HepG2 (cell line): Measurements from ENCODE around the gene C2orf92. TPM values are rescaled to one million over a fixed set of nuclear protein-coding genes. Genes with fewer than 3 reads are reported as not detected.

Experiments used
- ATAC-seq: fragments of 200-7000 bp; cut with Tn5 transposase; 3 replicates; pipeline ENCODE4 v1.9.1; 2020; ENCODE audit warnings: mild to moderate bottlenecking, moderate library complexity
- BruUV-seq: library from RNA; stranded (reverse); fragments of 400-500 nt; replicated peaks from 2 replicates; lab custom pipeline; 2021; lab: Mats Ljungman, UMichigan
- CTCF ChIA-PET: fragments of 300-600 bp; formaldehyde crosslinking; extraction: SDS; loops from one replicate; lab custom pipeline; 2021; ENCODE audit warnings: low total read pairs, inconsistent platforms, low intra/inter-chr PET ratio; lab: Yijun Ruan, JAX
- POLR2A ChIA-PET: fragments of 350-600 bp; sonication (Branson Sonifier 250); formaldehyde crosslinking; loops from one replicate; lab custom pipeline; 2020; ENCODE audit warnings: antibody characterized with exemption, inconsistent platforms; lab: Yijun Ruan, JAX
- DNase-seq: peaks from one replicate; pipeline ENCODE4 v3.0.0-alpha.2; 2015; ENCODE audit warnings: low spot score
- FAIRE-seq: peaks from 3 replicates; lab custom pipeline; 2011; peaks lifted over from hg19 to GRCh38; lab: Jason Lieb, UNC
- H2AFZ ChIP-seq: one replicate; pipeline ENCODE4 v1.6.1; 2011; ENCODE audit warnings: low read length, inconsistent platforms
- H3K27ac ChIP-seq: fragments of 300-600 bp; 3 replicates; pipeline ENCODE4 v1.8.0; 2011; ENCODE audit warnings: mixed run types, mild to moderate bottlenecking, mixed read lengths, low read length, inconsistent platforms; ENCODE audit not compliant: insufficient read depth; ENCODE audit errors: extremely low read length
- H3K27me3 ChIP-seq, 2 experiments: fragments of 200-600 bp in 1 of 2; 2 replicates in 1 of 2; 3 replicates in 1 of 2; pipeline versions ENCODE4 v1.6.0 to v1.8.0; 2011; ENCODE audit warnings: low read length in 2 of 2, mild to moderate bottlenecking in 2 of 2, moderate library complexity in 2 of 2, inconsistent platforms in 1 of 2; ENCODE audit not compliant: insufficient read depth in 2 of 2, control insufficient read depth in 1 of 2
- H3K36me3 ChIP-seq, 2 experiments: fragments of 200-600 bp in 1 of 2; replicated peaks in 1 of 2; 2 replicates in 1 of 2; 3 replicates in 1 of 2; pipeline versions ENCODE4 v1.5.1 to v1.8.0; 2011; ENCODE audit warnings: low read length in 2 of 2, inconsistent platforms in 1 of 2; ENCODE audit not compliant: insufficient read depth in 2 of 2, control insufficient read depth in 1 of 2
- H3K4me1 ChIP-seq: 2 replicates; pipeline ENCODE4 v1.5.1; 2012; ENCODE audit warnings: low read length, inconsistent platforms; ENCODE audit not compliant: insufficient read depth
- H3K4me2 ChIP-seq: 2 replicates; pipeline ENCODE4 v1.6.0; 2011; ENCODE audit warnings: low read depth, low read length, inconsistent platforms
- H3K4me3 ChIP-seq, 3 experiments: fragments of 200-600 bp in 1 of 3; sonication (generic), shearing (Covaris generic) in 1 of 3; replicated peaks in 1 of 3; 2 replicates each; pipeline ENCODE4 v1.5.1; 2011 to 2016; ENCODE audit warnings: low read length in 3 of 3, inconsistent platforms in 2 of 3, low read depth in 2 of 3, mild to moderate bottlenecking in 2 of 3, control low read depth in 1 of 3, mixed read lengths in 1 of 3; ENCODE audit not compliant: insufficient read depth in 1 of 3
- H3K79me2 ChIP-seq: one replicate; pipeline ENCODE4 v1.6.1; 2011; ENCODE audit warnings: low read length, inconsistent platforms; ENCODE audit not compliant: insufficient read depth
- H3K9ac ChIP-seq: 2 replicates; pipeline ENCODE4 v1.6.0; 2011; ENCODE audit warnings: mild to moderate bottlenecking, low read depth, low read length, inconsistent platforms; ENCODE audit not compliant: insufficient read depth
- H3K9me3 ChIP-seq: 2 replicates; pipeline ENCODE4 v1.5.1; 2012; ENCODE audit warnings: mild to moderate bottlenecking, low read length
- H4K20me1 ChIP-seq: 2 replicates; pipeline ENCODE4 v1.6.0; 2011; ENCODE audit warnings: inconsistent platforms, mild to moderate bottlenecking, low read length, moderate library complexity; ENCODE audit not compliant: insufficient read depth
- ATF2 ChIP-seq: sonication (generic); formaldehyde crosslinking; IDR thresholded peaks from 2 replicates; pipeline ENCODE4 v1.4.0; 2020; ENCODE audit warnings: missing genetic modification reagents
- HES4 ChIP-seq: sonication (generic); formaldehyde crosslinking; IDR thresholded peaks from 2 replicates; pipeline ENCODE4 v1.9.0; 2021; ENCODE audit warnings: mild to moderate bottlenecking, missing genetic modification reagents, borderline replicate concordance
- KLF12 ChIP-seq: sonication (generic); formaldehyde crosslinking; IDR thresholded peaks from 2 replicates; pipeline ENCODE4 v1.4.0; 2020; ENCODE audit warnings: missing genetic modification reagents, borderline replicate concordance
- NFIB ChIP-seq: sonication (generic); formaldehyde crosslinking; IDR thresholded peaks from 2 replicates; pipeline ENCODE4 v1.9.0; 2021; ENCODE audit warnings: missing genetic modification reagents, mild to moderate bottlenecking, borderline replicate concordance
- PAF1 ChIP-seq: IDR thresholded peaks from 2 replicates; pipeline ENCODE4 v1.6.1; 2016; ENCODE audit warnings: missing genetic modification reagents, missing compliant biosample characterization
- POLR2A ChIP-seq, 2 experiments: IDR thresholded peaks; 2 replicates each; pipeline ENCODE4 v1.6.1; 2011; ENCODE audit warnings: low read depth in 2 of 2, low read length in 2 of 2, mild to moderate bottlenecking in 1 of 2, moderate library complexity in 1 of 2; ENCODE audit not compliant: insufficient read depth in 1 of 2
- POLR2G ChIP-seq: fragments of 200-400 bp; formaldehyde crosslinking; IDR thresholded peaks from 2 replicates; pipeline ENCODE4 v1.6.1; 2018; ENCODE audit warnings: mild to moderate bottlenecking, low read depth, low read length, moderate library complexity
- PRMT3 ChIP-seq: sonication (generic); formaldehyde crosslinking; IDR thresholded peaks from 2 replicates; pipeline ENCODE4 v1.8.1; 2022; ENCODE audit warnings: low read depth, mild to moderate bottlenecking, moderate library complexity, missing genetic modification reagents, borderline replicate concordance
- RBFOX2 ChIP-seq: fragments of 200-400 bp; formaldehyde crosslinking; IDR thresholded peaks from 2 replicates; pipeline ENCODE4 v1.6.1; 2017; ENCODE audit warnings: low read depth, mild to moderate bottlenecking, low read length
- SALL1 ChIP-seq: sonication (generic); formaldehyde crosslinking; IDR thresholded peaks from 2 replicates; pipeline ENCODE4 v1.8.0; 2022; ENCODE audit warnings: mild to moderate bottlenecking, missing genetic modification reagents
- SOX13 ChIP-seq, 3 experiments: fragments of 450-650 bp in 1 of 3; sonication (generic) in 1 of 3; formaldehyde crosslinking in 1 of 3; IDR thresholded peaks in 2 of 3; conservative IDR thresholded peaks in 1 of 3; 2 replicates each; pipeline versions ENCODE4 v1.5.0 to v1.6.1; 2016 to 2020; ENCODE audit warnings: antibody characterized with exemption in 1 of 3, mild to moderate bottlenecking in 1 of 3, missing compliant biosample characterization in 1 of 3, missing genetic modification reagents in 1 of 3, moderate library complexity in 1 of 3
- ZFP90 ChIP-seq: sonication (generic); formaldehyde crosslinking; IDR thresholded peaks from 2 replicates; pipeline ENCODE4 v1.8.0; 2022; ENCODE audit warnings: missing genetic modification reagents, mild to moderate bottlenecking, inconsistent platforms, borderline replicate concordance
- ZNF180 ChIP-seq: sonication (generic); formaldehyde crosslinking; IDR thresholded peaks from 2 replicates; pipeline ENCODE4 v1.4.0; 2020; ENCODE audit warnings: low read depth, missing genetic modification reagents, borderline replicate concordance
- ZNF776 ChIP-seq: sonication (generic); formaldehyde crosslinking; IDR thresholded peaks from 2 replicates; pipeline ENCODE4 v1.4.0; 2020; ENCODE audit warnings: mild to moderate bottlenecking, missing genetic modification reagents
- WGBS: methylation state at CpG from one replicate; pipeline ENCODE4 v1.1.6; 2017; ENCODE audit warnings: low lambda C conversion rate; 5-methylcytosine and 5-hydroxymethylcytosine counted together
- in situ Hi-C: cut with HindIII; loops from 2 replicates; pipeline ENCODE4 v1.10.0; 2017; ENCODE audit warnings: low pct_unique_long_range_greater_than_20kb; ENCODE audit not compliant: extremely low pct_ligation_motif_present
- intact Hi-C: fragments of 100-400 bp; cut with micrococcal nuclease; formaldehyde crosslinking; loops from one replicate; pipeline ENCODE4 v1.10.0; 2022; ENCODE audit not compliant: unreplicated experiment
- polyA plus RNA-seq, 8 experiments: library from polyadenylated mRNA; depleted of rRNA in 3 of 8; stranded (reverse) in 7 of 8; unstranded in 1 of 8; fragments of >200 nt; fragmentation: Illumina TruSeq in 4 of 8; extraction: Trizol in 4 of 8; gene quantifications; 2 replicates each; pipeline versions ENCODE4 v1.2.1 to v1.2.3, GENCODE V29; 2011 to 2016; ENCODE audit warnings: low read depth in 4 of 8, missing spikeins in 1 of 8, mixed read lengths in 1 of 8; ENCODE audit not compliant: insufficient read depth in 1 of 8
- total RNA-seq, 5 experiments: library from RNA; depleted of rRNA; stranded (reverse); fragments of >200 nt; fragmentation: Illumina TruSeq; extraction: Trizol; gene quantifications; 2 replicates each; pipeline ENCODE4 v1.2.3, GENCODE V29; 2016; ENCODE audit warnings: low read depth in 1 of 5

The C2orf92 gene
- total and polyA plus RNA-seq, 2 of the 13 experiments (the other 11 are each of a cell fraction or from before 2014, with no cell fraction given), result 4.9 to 5.0 TPM

GRCh38 chr2:97654791-97655190 lies 14.7 kb upstream of the C2orf92 start:
- DNase-seq, result no peak
- BruUV-seq, result no TSS peak
- Histone ChIP-seq H3K4me1 (no peaks in the 10 kb centered on the region), H3K27me3 (no peaks in the 10 kb centered on the region), H3K36me3 (peaks cover 16 to 35% of the 10 kb centered on the region in 2 experiments), H3K9ac (no peak overlapping the region), H4K20me1 (no peaks in the 10 kb centered on the region), H3K4me3 (no peak overlapping the region), H3K4me2 (no peak overlapping the region), H3K27ac (no peak overlapping the region), H3K79me2 (no peaks in the 10 kb centered on the region), H3K9me3 (peaks cover 8% of the 10 kb centered on the region; the same call in 1 of the 2 replicates), H2AFZ (no peak overlapping the region)
- in situ Hi-C loops (loop anchor here (25.0 kb wide), 1 partner anchor 1592 kb away; no protein-coding TSS in a partner anchor), intact Hi-C loops (no loop called here)
- ChIA-PET POLR2A (interaction anchor here (4.5 to 12.2 kb wide), 2 partner anchors 8 to 9 kb away, joined by 35 to 298 read pairs; partner anchors contain the start of genes ACTR1B and COX5B), CTCF (no interaction called here)
- no peak for TF ChIP-seq SOX13 (IDR thresholded peaks at IDR 0.05)
- no peak for TF ChIP-seq SOX13 (CRISPR knock-in tag; conservative IDR thresholded peaks at IDR 0.05 in 1 of 2, IDR thresholded peaks at IDR 0.05 in 1 of 2)
- TF ChIP-seq POLR2G, result 0 out of 2 replicates have a peak, but pooled peaks have one; percentile 39
- TF ChIP-seq ZFP90 (CRISPR knock-in tag), result no peak
- TF ChIP-seq PRMT3 (CRISPR knock-in tag), result no peak
- TF ChIP-seq POLR2A (IDR thresholded peaks at IDR 0.05; ENCODE audit: insufficient read depth in 1 of 2, low read depth in 2 of 2, low read length in 2 of 2), result 0 out of 4 replicates have a peak, but pooled peaks of 1 of the 2 experiments have one; percentile 7
- TF ChIP-seq PAF1 (CRISPR knock-in tag), result 0 out of 2 replicates have a peak, but pooled peaks have one; percentile 46
- no peak for TF ChIP-seq ZNF776 (CRISPR knock-in tag)
- no peak for TF ChIP-seq ZNF180 (CRISPR knock-in tag)
- peak; percentile 41; the same call in 1 of the 2 replicates for TF ChIP-seq RBFOX2
- no peak for TF ChIP-seq NFIB
- no peak for TF ChIP-seq KLF12 (CRISPR knock-in tag)
- TF ChIP-seq SALL1 (CRISPR knock-in tag), result 0 out of 2 replicates have a peak, but pooled peaks have one; percentile 12
- TF ChIP-seq ATF2 (CRISPR knock-in tag), result no peak
- TF ChIP-seq HES4, result no peak
- FAIRE-seq, result no peak
- no peak; the same call in 2 of the 3 replicates for ATAC-seq
- WGBS, result 91% methylated on average over 2 of the region's 2 CpGs
